ENCODE data around the gene CA7.

The CA7 gene

DNA sequence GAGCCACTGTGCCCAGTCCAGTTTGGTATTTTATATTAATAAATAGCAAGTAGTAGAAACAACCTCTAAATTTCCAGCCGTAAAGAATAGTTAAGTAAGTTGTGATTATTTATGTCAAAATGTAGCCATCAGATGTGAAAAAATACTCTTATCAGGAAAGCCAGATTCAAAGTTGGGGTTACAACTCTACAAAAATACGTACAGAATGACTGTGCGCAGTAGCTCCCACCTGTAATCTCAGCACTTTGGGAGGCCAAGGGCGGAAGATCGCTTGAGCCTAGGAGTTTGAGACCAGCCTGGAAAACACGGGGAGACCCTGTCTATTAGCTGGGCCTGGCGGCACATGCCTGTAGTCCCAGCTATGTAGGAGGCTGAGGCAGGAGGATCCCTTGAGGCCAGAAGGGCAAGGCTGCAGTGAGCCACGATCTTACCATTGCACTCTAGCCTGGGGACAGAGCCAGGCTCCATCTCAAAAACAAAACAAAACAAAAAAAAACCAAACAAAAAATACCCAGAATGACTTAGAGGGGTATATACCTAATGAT, 37.8 kb downstream of the CA7 start:
- peaks cover 21 to 25% of the 10 kb centered on the region in 2 donors for H3K36me3 ChIP-seq (ENCODE audit: control insufficient read depth in 2 of 2, insufficient read depth in 2 of 2, low read length in 2 of 2)
- no peaks in the 10 kb centered on the region for H3K9me3 ChIP-seq (ENCODE audit: control insufficient read depth in 2 of 2, low read length in 2 of 2)
- H3K9ac ChIP-seq (ENCODE audit: low read depth in 1 of 2, low read length in 2 of 2): no peak overlapping the region
- no peak overlapping the region for H3K4me3 ChIP-seq (ENCODE audit: low read length in 2 of 2)
- no peaks in the 10 kb centered on the region for H3K27me3 ChIP-seq (ENCODE audit: control insufficient read depth in 2 of 2, insufficient read depth in 2 of 2, low read length in 2 of 2)
- H3K4me1 ChIP-seq (ENCODE audit: control insufficient read depth in 2 of 2, insufficient read depth in 2 of 2, low read length in 2 of 2): peaks cover 9 to 23% of the 10 kb centered on the region in 2 donors
- H3K27ac ChIP-seq (ENCODE audit: low read depth in 2 of 2, low read length in 2 of 2): no peak overlapping the region

DNA sequence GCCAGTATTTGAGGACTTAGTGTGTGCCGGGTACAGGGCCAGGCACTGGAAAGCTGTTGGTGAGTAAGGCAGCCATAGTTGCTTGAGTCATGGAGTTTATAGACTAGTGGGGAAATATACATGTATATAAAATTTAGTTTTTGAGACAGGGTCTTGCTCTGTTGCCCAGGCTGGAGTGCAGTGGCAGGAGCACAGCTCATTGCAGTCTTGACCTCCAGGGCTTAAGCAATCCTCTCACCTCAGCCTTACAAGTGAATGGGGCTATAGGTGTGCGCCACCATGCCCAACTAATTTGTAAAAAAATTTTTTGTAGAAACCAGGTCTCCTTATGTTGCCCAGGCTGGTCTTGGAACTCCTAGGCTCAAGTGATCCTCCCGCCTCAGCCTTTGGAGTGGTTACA, 38.5 kb downstream of the CA7 start:
- H3K27me3 ChIP-seq (ENCODE audit: control insufficient read depth in 2 of 2, insufficient read depth in 2 of 2, low read length in 2 of 2): no peaks in the 10 kb centered on the region
- H3K4me1 ChIP-seq (ENCODE audit: control insufficient read depth in 2 of 2, insufficient read depth in 2 of 2, low read length in 2 of 2): peaks cover 9 to 23% of the 10 kb centered on the region in 2 donors
- peaks cover 23 to 27% of the 10 kb centered on the region in 2 donors for H3K36me3 ChIP-seq (ENCODE audit: control insufficient read depth in 2 of 2, insufficient read depth in 2 of 2, low read length in 2 of 2)
- no peak overlapping the region for H3K4me3 ChIP-seq (ENCODE audit: low read length in 2 of 2)
- no peak overlapping the region for H3K27ac ChIP-seq (ENCODE audit: low read depth in 2 of 2, low read length in 2 of 2)
- no peaks in the 10 kb centered on the region for H3K9me3 ChIP-seq (ENCODE audit: control insufficient read depth in 2 of 2, low read length in 2 of 2)
- H3K9ac ChIP-seq (ENCODE audit: low read depth in 1 of 2, low read length in 2 of 2): no peak overlapping the region

DNA sequence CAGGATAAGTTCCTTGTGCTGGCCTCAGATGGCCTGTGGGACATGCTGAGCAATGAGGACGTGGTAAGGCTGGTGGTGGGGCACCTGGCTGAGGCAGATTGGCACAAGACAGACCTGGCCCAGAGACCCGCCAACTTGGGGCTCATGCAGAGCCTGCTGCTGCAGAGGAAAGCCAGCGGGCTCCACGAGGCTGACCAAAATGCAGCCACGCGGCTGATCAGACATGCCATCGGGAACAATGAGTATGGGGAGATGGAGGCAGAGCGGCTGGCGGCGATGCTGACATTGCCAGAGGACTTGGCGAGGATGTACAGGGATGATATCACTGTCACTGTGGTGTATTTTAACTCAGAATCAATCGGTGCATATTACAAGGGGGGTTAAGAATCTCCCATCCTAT, 41.3 kb downstream of the CA7 start:
- H3K9ac ChIP-seq (ENCODE audit: low read depth in 1 of 2, low read length in 2 of 2): no peak overlapping the region
- H3K27me3 ChIP-seq (ENCODE audit: control insufficient read depth in 2 of 2, insufficient read depth in 2 of 2, low read length in 2 of 2): no peaks in the 10 kb centered on the region
- H3K36me3 ChIP-seq (ENCODE audit: control insufficient read depth in 2 of 2, insufficient read depth in 2 of 2, low read length in 2 of 2): peaks cover 23 to 27% of the 10 kb centered on the region in 2 donors
- peaks cover 4 to 9% of the 10 kb centered on the region in 2 donors for H3K4me1 ChIP-seq (ENCODE audit: control insufficient read depth in 2 of 2, insufficient read depth in 2 of 2, low read length in 2 of 2)
- no peak overlapping the region for H3K4me3 ChIP-seq (ENCODE audit: low read length in 2 of 2)
- H3K9me3 ChIP-seq (ENCODE audit: control insufficient read depth in 2 of 2, low read length in 2 of 2): no peaks in the 10 kb centered on the region
- no peak overlapping the region for H3K27ac ChIP-seq (ENCODE audit: low read depth in 2 of 2, low read length in 2 of 2)

DNA sequence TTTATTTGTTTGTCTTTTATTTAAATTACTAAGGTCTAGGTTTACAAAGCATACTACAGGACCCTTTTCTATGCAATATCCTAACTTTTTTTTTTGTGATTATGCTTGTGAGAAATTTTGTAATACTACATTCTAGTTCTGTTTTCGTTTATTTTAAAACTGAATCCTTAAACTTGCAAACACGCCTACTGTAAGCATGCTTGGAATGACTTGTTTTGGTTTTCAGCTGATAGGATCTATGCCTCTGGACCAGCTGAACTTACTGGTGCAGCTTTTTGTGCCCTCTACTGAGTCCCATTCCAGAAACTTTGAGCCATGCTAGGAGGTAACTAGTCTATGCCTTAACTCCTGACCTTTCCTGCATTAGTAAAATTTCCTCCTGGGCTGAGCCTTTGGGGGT, 42.1 kb downstream of the CA7 start:
- H3K27me3 ChIP-seq (ENCODE audit: control insufficient read depth in 2 of 2, insufficient read depth in 2 of 2, low read length in 2 of 2): no peaks in the 10 kb centered on the region
- H3K9me3 ChIP-seq (ENCODE audit: control insufficient read depth in 2 of 2, low read length in 2 of 2): no peaks in the 10 kb centered on the region
- no peak overlapping the region for H3K9ac ChIP-seq (ENCODE audit: low read depth in 1 of 2, low read length in 2 of 2)
- H3K4me3 ChIP-seq (ENCODE audit: low read length in 2 of 2): no peak overlapping the region
- peaks cover 0 to 3% of the 10 kb centered on the region in 2 donors for H3K4me1 ChIP-seq (ENCODE audit: control insufficient read depth in 2 of 2, insufficient read depth in 2 of 2, low read length in 2 of 2)
- peaks cover 23 to 27% of the 10 kb centered on the region in 2 donors for H3K36me3 ChIP-seq (ENCODE audit: control insufficient read depth in 2 of 2, insufficient read depth in 2 of 2, low read length in 2 of 2)
- H3K27ac ChIP-seq (ENCODE audit: low read depth in 2 of 2, low read length in 2 of 2): no peak overlapping the region

DNA sequence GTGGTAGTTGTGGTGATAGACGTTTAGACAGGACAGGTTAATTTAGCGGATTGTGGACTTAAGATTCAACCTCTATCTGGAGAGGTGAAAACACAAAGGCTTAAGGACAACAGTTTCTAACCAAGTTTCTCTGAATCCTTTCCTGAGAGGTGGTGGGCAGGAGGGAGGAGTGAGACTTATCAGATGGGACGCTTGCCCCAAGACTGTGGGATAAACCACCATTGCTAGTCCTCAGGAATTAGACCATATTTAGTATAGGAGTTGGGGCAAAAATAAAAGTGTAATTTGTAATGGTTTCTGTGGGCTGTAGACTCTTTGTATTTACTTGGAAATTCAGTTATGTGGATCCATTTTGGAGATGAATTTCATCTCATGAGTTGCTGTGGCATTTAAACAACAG, 42.7 kb downstream of the CA7 start:
- Histone ChIP-seq H3K27me3 (ENCODE audit: control insufficient read depth in 2 of 2, insufficient read depth in 2 of 2, low read length in 2 of 2) (no peaks in the 10 kb centered on the region), H3K9ac (ENCODE audit: low read depth in 1 of 2, low read length in 2 of 2) (no peak overlapping the region), H3K36me3 (ENCODE audit: control insufficient read depth in 2 of 2, insufficient read depth in 2 of 2, low read length in 2 of 2) (peaks cover 23 to 27% of the 10 kb centered on the region in 2 donors), H3K4me3 (ENCODE audit: low read length in 2 of 2) (no peak overlapping the region), H3K27ac (ENCODE audit: low read depth in 2 of 2, low read length in 2 of 2) (no peak overlapping the region), H3K4me1 (ENCODE audit: control insufficient read depth in 2 of 2, insufficient read depth in 2 of 2, low read length in 2 of 2) (no peaks in the 10 kb centered on the region), H3K9me3 (ENCODE audit: control insufficient read depth in 2 of 2, low read length in 2 of 2) (no peaks in the 10 kb centered on the region)

DNA sequence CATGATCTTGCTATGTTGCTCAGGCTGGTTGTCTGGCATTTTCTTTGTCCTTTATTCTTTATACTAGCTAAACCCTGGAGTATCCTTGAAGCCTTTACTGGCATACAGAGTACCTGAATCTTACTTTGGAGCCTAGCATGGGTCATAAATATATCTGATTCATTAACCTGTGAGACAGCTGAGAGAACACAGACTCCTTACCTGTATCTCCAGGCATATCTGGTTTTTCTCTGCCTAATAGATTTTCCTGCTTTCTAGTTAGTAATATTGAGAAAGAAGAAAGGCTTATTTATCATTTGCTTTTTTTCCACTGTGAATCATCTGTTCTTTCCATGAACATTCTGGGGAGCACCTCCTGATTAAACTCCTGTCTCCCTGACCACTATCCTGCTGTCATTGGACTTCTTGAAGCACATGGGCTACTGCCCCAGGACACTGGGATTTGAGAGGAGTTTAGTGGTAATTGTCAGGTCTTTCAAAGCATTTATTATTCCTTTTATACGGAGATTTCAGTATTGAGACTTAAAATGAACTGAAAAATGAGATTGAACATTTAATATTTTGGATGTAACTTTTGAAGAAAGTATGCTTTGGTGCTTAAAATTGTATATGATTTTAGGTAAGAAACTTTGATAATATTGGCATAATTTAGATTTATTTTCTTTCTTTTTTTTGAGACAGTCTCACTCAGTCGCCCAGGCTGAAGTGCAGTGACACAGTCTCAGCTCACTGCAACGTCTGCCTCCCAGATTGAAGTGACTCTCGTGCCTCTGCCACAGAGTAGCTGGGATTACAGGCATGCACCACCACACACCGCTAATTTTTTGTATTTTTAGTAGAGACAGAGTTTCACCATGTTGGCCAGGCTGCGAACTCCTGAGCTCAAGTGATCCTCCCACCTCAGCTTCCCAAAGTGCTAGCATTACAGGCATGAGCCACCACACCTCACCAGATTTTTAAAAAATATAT, 44.7 kb downstream of the CA7 start:
- Histone ChIP-seq H3K4me1 (ENCODE audit: control insufficient read depth in 2 of 2, insufficient read depth in 2 of 2, low read length in 2 of 2) (no peaks in the 10 kb centered on the region), H3K4me3 (ENCODE audit: low read length in 2 of 2) (no peak overlapping the region), H3K9ac (ENCODE audit: low read depth in 1 of 2, low read length in 2 of 2) (no peak overlapping the region), H3K36me3 (ENCODE audit: control insufficient read depth in 2 of 2, insufficient read depth in 2 of 2, low read length in 2 of 2) (peaks cover 23 to 27% of the 10 kb centered on the region in 2 donors), H3K27me3 (ENCODE audit: control insufficient read depth in 2 of 2, insufficient read depth in 2 of 2, low read length in 2 of 2) (no peaks in the 10 kb centered on the region), H3K27ac (ENCODE audit: low read depth in 2 of 2, low read length in 2 of 2) (no peak overlapping the region), H3K9me3 (ENCODE audit: control insufficient read depth in 2 of 2, low read length in 2 of 2) (no peaks in the 10 kb centered on the region)

DNA sequence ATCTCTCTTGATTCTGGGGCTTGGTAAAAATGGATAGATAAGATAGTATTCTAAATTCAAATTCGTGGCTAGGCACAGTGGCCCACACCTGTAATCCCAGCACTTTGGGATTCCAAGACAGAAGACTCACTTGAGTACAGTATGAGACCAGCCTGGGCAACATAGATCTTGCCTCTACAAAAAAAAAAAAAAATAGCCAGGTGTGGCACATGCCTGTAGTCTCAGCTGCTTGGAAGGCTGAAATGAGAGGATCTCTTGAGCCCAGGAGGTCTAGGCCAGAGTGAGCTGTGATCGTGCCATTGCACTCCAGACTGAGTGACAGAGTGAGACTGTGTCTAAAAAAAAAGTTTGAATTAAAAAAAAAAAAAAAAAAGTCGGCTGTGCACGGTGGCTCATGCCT, 45.4 kb downstream of the CA7 start:
- H3K36me3 ChIP-seq (ENCODE audit: control insufficient read depth in 2 of 2, insufficient read depth in 2 of 2, low read length in 2 of 2): peaks cover 21 to 23% of the 10 kb centered on the region in 2 donors
- no peaks in the 10 kb centered on the region for H3K9me3 ChIP-seq (ENCODE audit: control insufficient read depth in 2 of 2, low read length in 2 of 2)
- H3K9ac ChIP-seq (ENCODE audit: low read depth in 1 of 2, low read length in 2 of 2): no peak overlapping the region
- no peak overlapping the region for H3K4me3 ChIP-seq (ENCODE audit: low read length in 2 of 2)
- no peaks in the 10 kb centered on the region for H3K4me1 ChIP-seq (ENCODE audit: control insufficient read depth in 2 of 2, insufficient read depth in 2 of 2, low read length in 2 of 2)
- no peak overlapping the region for H3K27ac ChIP-seq (ENCODE audit: low read depth in 2 of 2, low read length in 2 of 2)
- no peaks in the 10 kb centered on the region for H3K27me3 ChIP-seq (ENCODE audit: control insufficient read depth in 2 of 2, insufficient read depth in 2 of 2, low read length in 2 of 2)

DNA sequence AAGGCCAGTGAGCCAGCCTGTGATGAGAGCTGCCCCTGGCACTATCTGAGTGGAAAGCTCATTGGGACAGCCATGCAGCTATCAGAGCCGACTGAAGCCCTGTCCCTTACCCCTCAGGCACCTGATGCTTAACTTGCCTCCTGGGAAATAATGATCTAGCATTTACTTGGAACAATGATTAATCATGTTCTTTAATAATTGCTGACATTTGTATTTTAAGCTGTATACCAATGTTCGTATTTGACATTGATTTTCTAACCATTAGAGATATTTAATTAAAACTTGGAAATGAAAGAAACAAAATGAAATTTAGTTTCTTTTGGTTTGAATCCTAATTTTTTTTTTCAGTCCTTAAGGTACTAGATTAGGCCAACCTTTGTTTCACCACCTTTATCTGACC, 46.6 kb downstream of the CA7 start:
- Histone ChIP-seq H3K9me3 (ENCODE audit: control insufficient read depth in 2 of 2, low read length in 2 of 2) (no peaks in the 10 kb centered on the region), H3K27me3 (ENCODE audit: control insufficient read depth in 2 of 2, insufficient read depth in 2 of 2, low read length in 2 of 2) (no peaks in the 10 kb centered on the region), H3K4me3 (ENCODE audit: low read length in 2 of 2) (no peak overlapping the region), H3K27ac (ENCODE audit: low read depth in 2 of 2, low read length in 2 of 2) (no peak overlapping the region), H3K9ac (ENCODE audit: low read depth in 1 of 2, low read length in 2 of 2) (no peak overlapping the region), H3K4me1 (ENCODE audit: control insufficient read depth in 2 of 2, insufficient read depth in 2 of 2, low read length in 2 of 2) (peaks cover 6% of the 10 kb centered on the region in 2 donors), H3K36me3 (ENCODE audit: control insufficient read depth in 2 of 2, insufficient read depth in 2 of 2, low read length in 2 of 2) (peaks cover 10 to 11% of the 10 kb centered on the region in 2 donors)

DNA sequence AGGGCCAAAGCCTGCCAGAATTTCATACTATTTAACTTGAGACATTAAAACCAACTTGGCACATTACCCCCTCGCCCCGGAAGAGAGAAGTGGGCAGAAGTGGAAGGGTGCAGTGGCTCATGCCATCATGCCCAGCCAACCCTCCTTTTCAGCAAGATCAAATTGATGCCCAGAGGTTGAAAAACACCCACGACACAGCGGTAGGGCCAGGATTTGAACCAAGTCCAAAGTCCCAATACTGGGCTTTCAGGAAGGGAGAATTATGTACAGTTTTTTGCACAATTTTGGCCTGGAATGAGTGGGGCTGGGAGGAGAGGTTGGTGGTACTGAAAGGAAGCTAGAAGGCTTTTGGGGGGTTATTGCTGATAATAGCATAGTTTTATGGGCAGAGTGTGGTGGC, 47.1 kb downstream of the CA7 start:
- H3K36me3 ChIP-seq (ENCODE audit: control insufficient read depth in 2 of 2, insufficient read depth in 2 of 2, low read length in 2 of 2): peaks cover 7% of the 10 kb centered on the region in 2 donors
- peaks cover 12% of the 10 kb centered on the region in 2 donors for H3K4me1 ChIP-seq (ENCODE audit: control insufficient read depth in 2 of 2, insufficient read depth in 2 of 2, low read length in 2 of 2)
- no peak overlapping the region for H3K4me3 ChIP-seq (ENCODE audit: low read length in 2 of 2)
- H3K9me3 ChIP-seq (ENCODE audit: control insufficient read depth in 2 of 2, low read length in 2 of 2): no peaks in the 10 kb centered on the region
- no peak overlapping the region for H3K27ac ChIP-seq (ENCODE audit: low read depth in 2 of 2, low read length in 2 of 2)
- no peak overlapping the region for H3K9ac ChIP-seq (ENCODE audit: low read depth in 1 of 2, low read length in 2 of 2)
- no peaks in the 10 kb centered on the region for H3K27me3 ChIP-seq (ENCODE audit: control insufficient read depth in 2 of 2, insufficient read depth in 2 of 2, low read length in 2 of 2)

DNA sequence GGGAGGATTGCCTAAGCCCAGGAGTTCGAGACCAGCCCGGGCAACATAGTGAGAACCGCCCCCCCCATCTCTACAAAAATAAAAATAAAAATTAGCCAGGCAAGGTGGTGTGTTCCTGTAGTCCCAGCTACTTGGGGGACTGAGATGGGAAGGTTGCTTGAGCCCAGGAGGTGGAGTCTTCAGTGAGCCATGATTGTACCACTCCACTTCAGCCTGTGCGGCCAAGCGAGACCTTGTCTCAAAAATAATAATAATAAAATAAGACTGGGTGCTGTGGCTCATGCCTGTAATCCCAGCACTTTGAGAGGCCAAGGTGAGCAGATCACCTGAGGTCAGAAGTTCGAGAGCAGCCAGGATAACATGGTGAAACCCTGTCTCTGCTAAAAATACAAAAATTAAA, 47.6 kb downstream of the CA7 start:
- Histone ChIP-seq H3K27ac (ENCODE audit: low read depth in 2 of 2, low read length in 2 of 2) (no peak overlapping the region), H3K4me1 (ENCODE audit: control insufficient read depth in 2 of 2, insufficient read depth in 2 of 2, low read length in 2 of 2) (peaks cover 13 to 14% of the 10 kb centered on the region in 2 donors), H3K27me3 (ENCODE audit: control insufficient read depth in 2 of 2, insufficient read depth in 2 of 2, low read length in 2 of 2) (no peaks in the 10 kb centered on the region), H3K9ac (ENCODE audit: low read depth in 1 of 2, low read length in 2 of 2) (no peak overlapping the region), H3K36me3 (ENCODE audit: control insufficient read depth in 2 of 2, insufficient read depth in 2 of 2, low read length in 2 of 2) (peaks cover 3% of the 10 kb centered on the region in 2 donors), H3K9me3 (ENCODE audit: control insufficient read depth in 2 of 2, low read length in 2 of 2) (no peaks in the 10 kb centered on the region), H3K4me3 (ENCODE audit: low read length in 2 of 2) (no peak overlapping the region)
